ENCODE results near the gene ZNF670.

ZNF670 gene

DNA sequence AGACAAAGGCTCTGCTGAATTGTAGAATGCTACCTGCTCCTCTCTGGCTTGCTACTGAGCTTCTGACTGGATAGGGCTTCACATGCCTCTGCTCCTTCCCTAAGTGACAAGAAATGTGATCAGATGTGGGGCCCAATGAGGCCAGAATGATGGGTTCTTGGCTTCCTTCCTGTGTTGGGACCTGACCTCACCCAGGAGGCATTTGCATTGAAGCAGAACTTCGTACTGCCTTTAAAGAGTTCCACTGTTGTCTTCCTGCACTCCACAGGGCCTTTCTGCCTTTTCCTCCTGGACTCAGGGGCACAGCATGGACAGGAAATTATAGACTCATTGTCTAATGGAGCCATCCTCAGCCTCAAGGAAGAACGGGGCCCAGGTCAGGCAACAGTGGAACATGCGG lies 14.3 kb downstream of the ZNF670 start:
- H3K4me3 ChIP-seq (ENCODE audit: low read depth, low read length): no peak overlapping the region
- no peak for TF ChIP-seq CTCF (IDR thresholded peaks at IDR 0.05; ENCODE audit: borderline replicate concordance, insufficient read depth, low read depth, low read length)

GRCh38 chr1:247060771-247061170 lies 17.8 kb downstream of the ZNF670 start:
- no peak overlapping the region for H3K4me3 ChIP-seq (ENCODE audit: low read depth, low read length)
- TF ChIP-seq CTCF (IDR thresholded peaks at IDR 0.05; ENCODE audit: borderline replicate concordance, insufficient read depth, low read depth, low read length): no peak

DNA sequence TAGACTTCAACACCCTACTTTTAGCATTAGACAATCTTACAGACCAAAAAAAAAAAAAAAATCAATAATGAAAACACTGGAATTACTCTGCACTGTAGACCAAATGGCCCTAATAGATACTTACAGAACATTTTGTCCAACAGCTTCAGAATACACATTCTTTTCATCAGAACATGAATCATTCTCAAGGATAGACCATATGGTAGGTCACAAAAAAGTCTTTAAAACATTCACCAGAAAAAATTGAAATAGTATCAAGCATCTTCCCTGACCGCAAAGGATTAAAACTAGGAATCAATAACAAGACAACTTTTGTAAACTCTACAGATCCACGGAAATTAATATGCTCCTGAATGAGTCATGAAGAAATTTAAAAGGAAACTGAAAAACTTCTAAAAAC lies 22.5 kb downstream of the ZNF670 start:
- TF ChIP-seq CTCF (IDR thresholded peaks at IDR 0.05; ENCODE audit: borderline replicate concordance, insufficient read depth, low read depth, low read length): no peak
- no peak overlapping the region for H3K4me3 ChIP-seq (ENCODE audit: low read depth, low read length)

GRCh38 chr1:247054992-247055415 lies 23.6 kb downstream of the ZNF670 start:
- no peak for TF ChIP-seq CTCF (IDR thresholded peaks at IDR 0.05; ENCODE audit: borderline replicate concordance, insufficient read depth, low read depth, low read length)
- H3K4me3 ChIP-seq (ENCODE audit: low read depth, low read length): no peak overlapping the region

DNA sequence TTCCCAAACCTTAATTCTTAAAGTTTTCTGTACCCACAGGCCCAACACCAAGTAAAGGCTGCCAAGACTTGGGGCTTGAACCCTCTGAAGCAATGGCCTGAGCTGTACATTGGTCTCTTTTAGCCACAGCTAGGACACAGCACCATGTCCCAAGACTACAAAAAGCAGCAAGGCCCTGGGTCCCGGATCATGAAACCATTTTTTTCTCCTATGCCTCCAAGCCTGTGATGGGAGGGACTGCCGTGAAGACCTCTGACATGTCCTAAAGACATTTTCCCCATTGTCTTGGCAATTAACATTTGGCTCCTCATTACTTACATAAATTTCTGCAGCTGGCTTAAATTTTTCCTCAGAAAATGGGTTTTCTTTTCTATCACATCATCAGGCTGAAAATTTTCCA lies 30.9 kb downstream of the ZNF670 start:
- no peak overlapping the region for H3K4me3 ChIP-seq (ENCODE audit: low read depth, low read length)
- TF ChIP-seq CTCF (IDR thresholded peaks at IDR 0.05; ENCODE audit: borderline replicate concordance, insufficient read depth, low read depth, low read length): no peak

DNA sequence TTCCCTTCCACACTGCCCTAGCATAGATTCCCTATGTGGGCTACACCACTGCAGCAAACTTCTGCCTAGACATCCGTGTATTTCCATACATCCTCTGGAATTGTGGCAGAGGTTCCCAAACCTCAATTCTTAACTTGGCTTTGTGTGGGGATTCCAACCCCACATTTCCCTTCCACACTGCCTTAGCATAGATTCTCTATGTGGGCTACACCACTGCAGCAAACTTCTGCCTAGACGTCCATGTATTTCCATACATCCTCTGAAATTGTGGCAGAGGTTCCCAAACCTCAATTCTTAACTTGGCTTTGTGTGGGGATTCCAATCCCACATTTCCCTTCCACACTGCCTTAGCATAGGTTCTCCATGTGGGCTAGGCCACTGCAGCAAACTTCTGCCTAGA lies 31.4 kb downstream of the ZNF670 start:
- no peak for TF ChIP-seq CTCF (IDR thresholded peaks at IDR 0.05; ENCODE audit: borderline replicate concordance, insufficient read depth, low read depth, low read length)

GRCh38 chr1:247043406-247043805 lies 35.2 kb downstream of the ZNF670 start:
- no peak for TF ChIP-seq CTCF (IDR thresholded peaks at IDR 0.05; ENCODE audit: borderline replicate concordance, insufficient read depth, low read depth, low read length)
- no peak overlapping the region for H3K4me3 ChIP-seq (ENCODE audit: low read depth, low read length)

More for the DNA sequence above, 31.4 kb downstream of the ZNF670 start:
- no peak overlapping the region for H3K4me3 ChIP-seq (ENCODE audit: low read depth, low read length)
